Right lobe of liver (tissue), 6 donors: ENCODE data around the gene ZDHHC7. TPM values are rescaled to one million over a fixed set of nuclear protein-coding genes. Genes with fewer than 3 reads are reported as not detected.
A peak's percentile ranks its signal among the peaks of the same experiment; 100 is the strongest.

Source experiments
- ATAC-seq, 4 donors: fragments of 200-7000 bp; cut with Tn5 transposase; one replicate each; pipeline ENCODE4 v1.9.1; 2020; ENCODE audit warnings: mild to moderate bottlenecking in 4 of 4, moderate library complexity in 4 of 4
- DNase-seq, 3 donors: peaks; one replicate each; pipeline ENCODE4 v3.0.0-alpha.2; 2020
- H3K27ac ChIP-seq, 3 donors: fragments of 200-600 bp; one replicate each; pipeline ENCODE4 v1.8.0; 2022
- H3K27me3 ChIP-seq, 2 donors: fragments of 200-600 bp; one replicate each; pipeline ENCODE4 v1.8.0; 2022
- H3K36me3 ChIP-seq, 4 donors: fragments of 200-600 bp; sonication (generic) in 1 of 4; one replicate each; pipeline versions ENCODE4 v1.5.1 to v1.8.0; 2017 to 2022; ENCODE audit warnings: control low read depth in 1 of 4
- H3K4me1 ChIP-seq, 4 donors: fragments of 200-600 bp; sonication (generic) in 1 of 4; one replicate each; pipeline versions ENCODE4 v1.5.1 to v1.8.0; 2017 to 2022; ENCODE audit warnings: control low read depth in 1 of 4
- H3K4me3 ChIP-seq, 3 donors: fragments of 200-600 bp; one replicate each; pipeline ENCODE4 v1.8.0; 2022
- H3K9me3 ChIP-seq, 4 donors: fragments of 200-600 bp; sonication (generic) in 1 of 4; one replicate each; pipeline versions ENCODE4 v1.5.1 to v1.8.0; 2017 to 2022; ENCODE audit warnings: control low read depth in 1 of 4
- CTCF ChIP-seq, 4 donors: fragments of 200-600 bp in 3 of 4; fragments of 450-650 bp in 1 of 4; IDR thresholded peaks; one replicate each; pipeline versions ENCODE4 v1.5.1 to v1.8.0; 2016 to 2022; ENCODE audit warnings: antibody characterized with exemption in 4 of 4, mild to moderate bottlenecking in 2 of 4
- POLR2A ChIP-seq: fragments of 450-650 bp; IDR thresholded peaks from one replicate; pipeline ENCODE4 v1.6.1; 2017; ENCODE audit warnings: antibody characterized with exemption, mild to moderate bottlenecking
- WGBS: methylation state at CpG from one replicate; pipeline ENCODE4 v1.1.6; 2018; ENCODE audit warnings: low coverage, low lambda C conversion rate; ENCODE audit not compliant: insufficient coverage; ENCODE audit errors: missing lambda C conversion rate; 5-methylcytosine and 5-hydroxymethylcytosine counted together
- intact Hi-C, 2 donors: fragments of 100-400 bp; cut with DNase I; formaldehyde crosslinking; loops; one replicate each; pipeline versions ENCODE4 v1.11.2 to v1.14.1; 2022
- total RNA-seq, 6 experiments: library from RNA; depleted of rRNA in 2 of 6; stranded (reverse); fragments of >200 nt in 2 of 6; fragmentation: NEBNext Ultra II Directional in 3 of 6; extraction: Animal tissue kit (Norgen Biotek cat#: 25700) in 3 of 6; gene quantifications; one replicate each; pipeline versions ENCODE4 v1.1.0 to v1.2.4, GENCODE V29; 2016 to 2023
- donor health status: DM: no; HTN: yes; CAD: no.
- donor health status: DM: no; HTN: no; CAD: no.
- donor health status: DM: no; HTN: no; CAD: no.
- donor health status: DM: no; HTN: yes; CAD: no.
- donor health status: DM: no; HTN: yes; CAD: no.

ZDHHC7 gene
- total RNA-seq, 6 experiments from 2014 or later, result 10.7 to 27.5 (median 19.0) TPM

DNA sequence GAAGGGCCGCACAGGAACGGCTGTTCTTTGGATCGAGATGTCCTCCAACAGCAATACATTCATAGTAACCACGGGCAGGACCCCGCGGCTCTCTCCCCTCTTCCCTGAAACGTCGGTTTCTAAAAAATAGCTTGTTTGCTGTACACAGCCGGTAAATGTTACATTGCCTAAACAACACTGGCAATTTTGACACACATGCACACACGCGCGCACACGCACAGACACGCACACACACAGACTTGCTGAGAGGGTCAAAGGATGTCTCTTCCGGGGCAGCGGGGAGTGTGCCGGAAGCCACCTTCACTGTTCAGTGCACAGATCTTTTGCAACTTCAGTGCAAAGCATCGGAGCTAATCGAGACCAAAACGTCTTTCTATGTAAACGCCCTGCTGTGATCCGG lies 35.8 kb downstream of the ZDHHC7 start:
- no peaks in the 10 kb centered on the region for H3K9me3 ChIP-seq
- no peaks in the 10 kb centered on the region for H3K27me3 ChIP-seq
- 96% methylated on average over 21 of the region's 22 CpGs for whole genome bisulfite sequencing
- DNase-seq (no peak), ATAC-seq (no peak)
- intact Hi-C loops, result no loop called here
- H3K36me3 ChIP-seq, result peaks cover 4 to 52% (median 20%) of the 10 kb centered on the region in 4 donors
- TF ChIP-seq CTCF (IDR thresholded peaks at IDR 0.05) (no peak), POLR2A (no peak)
- H3K4me1 ChIP-seq, result peaks cover 0 to 14% (median 5%) of the 10 kb centered on the region in 4 donors
- no peak overlapping the region for H3K27ac ChIP-seq
- no peak overlapping the region for H3K4me3 ChIP-seq

GRCh38 chr16:84975066-84975465 lies 36.3 kb downstream of the ZDHHC7 start:
- ATAC-seq (no peak), DNase-seq (no peak)
- H3K4me3 ChIP-seq, result no peak overlapping the region
- no peaks in the 10 kb centered on the region for H3K27me3 ChIP-seq
- no peaks in the 10 kb centered on the region for H3K9me3 ChIP-seq
- intact Hi-C loops, result no loop called here
- peaks cover 0 to 14% (median 5%) of the 10 kb centered on the region in 4 donors for H3K4me1 ChIP-seq
- H3K36me3 ChIP-seq, result peaks cover 4 to 49% (median 20%) of the 10 kb centered on the region in 4 donors
- H3K27ac ChIP-seq, result no peak overlapping the region
- WGBS, result 88% methylated on average over 10 of the region's 12 CpGs
- no peak for TF ChIP-seq POLR2A

DNA sequence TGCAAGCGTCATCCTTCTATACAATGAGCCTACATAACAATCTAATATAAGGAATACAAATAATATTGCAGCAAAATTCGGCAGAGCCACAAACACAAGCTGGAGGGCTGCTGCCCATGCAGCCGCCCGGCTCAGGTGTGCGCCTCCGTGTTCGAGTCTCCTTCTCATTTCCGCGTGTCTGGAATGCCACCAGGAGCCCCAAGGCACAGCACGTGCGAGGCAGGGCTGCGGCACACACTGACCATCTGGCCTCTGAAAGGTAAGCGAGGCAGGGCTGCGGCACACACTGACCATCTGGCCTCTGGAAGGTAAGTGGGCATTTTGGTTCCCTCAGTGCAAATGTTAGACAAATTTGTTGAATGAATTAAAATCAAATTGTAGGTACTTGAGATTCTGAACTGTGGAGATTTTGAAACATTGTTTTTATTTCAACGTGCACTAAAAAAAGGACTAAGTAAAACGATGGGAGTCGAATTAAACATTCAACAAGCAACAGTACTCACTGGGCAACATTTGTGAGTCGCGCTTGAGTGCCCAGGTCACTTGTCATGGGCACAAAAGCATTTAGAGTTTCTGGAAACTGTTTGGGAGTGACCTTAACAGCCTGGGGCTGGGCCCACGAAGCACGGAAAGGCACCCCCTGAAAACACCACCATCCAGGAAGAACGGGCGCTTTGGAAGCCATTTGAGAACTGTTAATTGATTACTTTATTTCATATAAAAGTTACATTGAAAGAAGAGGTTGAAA lies 37.4 kb downstream of the ZDHHC7 start:
- ATAC-seq (no peak), DNase-seq (no peak)
- 81% methylated on average over 12 of the region's 23 CpGs for WGBS
- intact Hi-C loops, result no loop called here
- TF ChIP-seq POLR2A, result no peak
- no peak for TF ChIP-seq CTCF (IDR thresholded peaks at IDR 0.05)
- Histone ChIP-seq H3K4me3 (no peak overlapping the region), H3K27me3 (no peaks in the 10 kb centered on the region), H3K9me3 (no peaks in the 10 kb centered on the region), H3K36me3 (peaks cover under 1 to 46% (median 16%) of the 10 kb centered on the region in 4 donors), H3K27ac (no peak overlapping the region), H3K4me1 (peaks cover 0 to 14% (median 5%) of the 10 kb centered on the region in 4 donors)

DNA sequence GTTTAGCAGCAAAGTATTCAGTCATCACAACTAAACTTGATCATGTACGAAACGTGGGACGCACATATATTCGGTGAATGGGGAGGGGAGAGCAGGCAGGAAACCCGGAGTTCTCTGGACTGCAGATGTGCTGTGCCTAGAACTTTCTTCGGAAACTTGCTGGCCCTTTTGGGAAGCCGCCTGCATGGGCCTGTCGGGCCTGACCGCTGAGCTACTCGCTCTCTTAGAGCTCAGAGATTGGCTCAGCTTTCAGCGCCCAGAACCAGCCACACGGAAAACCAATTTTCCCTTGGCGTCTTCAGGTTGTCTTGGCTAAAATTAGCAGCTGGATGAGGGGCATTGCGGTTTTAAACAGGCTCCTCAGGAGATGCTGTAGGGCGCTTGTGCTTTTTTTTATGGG lies 38.1 kb downstream of the ZDHHC7 start:
- no peak overlapping the region for H3K4me3 ChIP-seq
- TF ChIP-seq CTCF (IDR thresholded peaks at IDR 0.05), result no peak
- TF ChIP-seq POLR2A, result no peak
- H3K4me1 ChIP-seq, result peaks cover 0 to 14% (median 5%) of the 10 kb centered on the region in 4 donors
- ATAC-seq (no peak), DNase-seq (no peak)
- H3K36me3 ChIP-seq, result peaks cover 0 to 40% (median 15%) of the 10 kb centered on the region in 4 donors
- no peaks in the 10 kb centered on the region for H3K9me3 ChIP-seq
- 85% methylated on average over 5 of the region's 15 CpGs for WGBS
- H3K27ac ChIP-seq, result peak overlapping the region in 1 of 3 donors; percentile 70
- intact Hi-C loops, result no loop called here
- H3K27me3 ChIP-seq, result no peaks in the 10 kb centered on the region

DNA sequence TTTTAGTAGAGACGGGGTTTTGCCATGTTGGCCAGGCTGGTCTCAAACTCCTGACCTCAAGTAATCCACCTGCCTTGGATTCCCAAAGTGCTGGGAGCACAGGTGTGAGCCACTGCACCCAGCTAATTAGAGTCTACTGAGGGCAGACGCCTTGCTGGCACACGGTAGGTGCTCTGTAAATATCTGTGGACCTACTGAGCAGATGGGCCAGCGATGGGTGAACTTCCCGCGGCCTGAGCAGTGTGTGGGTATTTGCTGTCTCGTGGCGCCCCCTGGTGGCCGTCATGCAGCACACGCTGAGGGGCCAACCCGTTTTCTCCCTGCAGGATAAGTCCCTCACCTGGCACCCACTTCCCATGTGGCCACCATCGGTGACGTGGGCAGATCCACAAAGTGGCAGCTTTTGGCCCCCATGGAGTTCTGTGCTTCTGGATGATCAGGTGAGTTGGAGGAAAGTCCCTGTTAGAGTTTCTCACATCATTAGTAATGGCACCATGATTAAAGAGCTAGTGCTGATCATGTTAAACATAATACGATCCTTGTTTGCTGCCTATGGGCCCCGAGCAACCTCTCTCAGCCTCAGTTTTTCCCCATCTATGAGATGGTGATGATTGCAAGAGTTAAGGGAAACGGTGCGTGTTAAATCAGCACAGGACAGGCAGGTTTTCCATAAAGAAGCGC lies 40.7 kb downstream of the ZDHHC7 start:
- WGBS, result 4% methylated on average over 13 of the region's 18 CpGs
- ATAC-seq, result peak; percentile 82 to 88 (median 84)

More for the DNA sequence above, 40.7 kb downstream of the ZDHHC7 start:
- H3K4me1 ChIP-seq, result peaks cover 0 to 14% (median 5%) of the 10 kb centered on the region in 4 donors
- H3K36me3 ChIP-seq, result peaks cover 0 to 14% (median 3%) of the 10 kb centered on the region in 4 donors
- intact Hi-C loops, result no loop called here
- no peaks in the 10 kb centered on the region for H3K27me3 ChIP-seq
- TF ChIP-seq POLR2A, result no peak
- TF ChIP-seq CTCF (IDR thresholded peaks at IDR 0.05), result peak; percentile 85 to 95 (median 88)
- H3K4me3 ChIP-seq, result no peak overlapping the region
- H3K9me3 ChIP-seq, result no peaks in the 10 kb centered on the region
- no peak overlapping the region for H3K27ac ChIP-seq
- DNase-seq, result peak; percentile 80 to 83 (median 82)
